Endometrial microvascular endothelial cells (primary cell): Measurements from ENCODE around the gene PITPNB. TPM values are rescaled to one million over a fixed set of nuclear protein-coding genes. Genes with fewer than 3 reads are reported as not detected.

Experiments used
- in situ Hi-C: cut with HindIII; loops from 2 replicates; pipeline ENCODE4 v1.10.0; 2017; ENCODE audit warnings: low sequenced_read_pairs, low pct_unique_long_range_greater_than_20kb; ENCODE audit errors: inconsistent ontology term
- total RNA-seq: library from RNA; depleted of rRNA; stranded (reverse); fragments of >200 nt; gene quantifications from one replicate; pipeline ENCODE4 v1.2.3, GENCODE V29; 2015; ENCODE audit errors: inconsistent ontology term

The PITPNB gene
- total RNA-seq = 51.8 TPM

GRCh38 chr22:27919222-27919941, at the start of gene PITPNB:
Gene PITPNB (minus strand): TSS chr22:27919256. CDS start chr22:27919191, 65 bp downstream.
- in situ Hi-C loops = no loop called here

- in situ Hi-C loops = no loop called here
Observed at GRCh38 chr22:27966168-27967064, 47.4 kb upstream of the PITPNB start.

GRCh38 chr22:27962268-27963044, 43.4 kb upstream of the PITPNB start:
- in situ Hi-C loops = no loop called here

GRCh38 chr22:27961680-27962079, 42.6 kb upstream of the PITPNB start:
- in situ Hi-C loops = no loop called here

GRCh38 chr22:27961182-27961581, 42.1 kb upstream of the PITPNB start:
- in situ Hi-C loops = no loop called here

- in situ Hi-C loops = no loop called here
Observed at GRCh38 chr22:27959335-27960090, 40.5 kb upstream of the PITPNB start.

- in situ Hi-C loops = no loop called here
Observed at GRCh38 chr22:27952779-27953178, 33.7 kb upstream of the PITPNB start.

- in situ Hi-C loops = no loop called here
Observed at GRCh38 chr22:27952091-27952490, 33.0 kb upstream of the PITPNB start.

- in situ Hi-C loops = no loop called here
Observed at GRCh38 chr22:27949421-27949820, 30.4 kb upstream of the PITPNB start.

GRCh38 chr22:27948569-27948968, 29.5 kb upstream of the PITPNB start:
- in situ Hi-C loops = no loop called here

GRCh38 chr22:27947448-27947847, 28.4 kb upstream of the PITPNB start:
- in situ Hi-C loops = no loop called here

- in situ Hi-C loops = no loop called here
Observed at GRCh38 chr22:27941143-27941542, 22.1 kb upstream of the PITPNB start.

- in situ Hi-C loops = no loop called here
Observed at GRCh38 chr22:27937453-27937852, 18.4 kb upstream of the PITPNB start.

GRCh38 chr22:27935897-27936296, 16.8 kb upstream of the PITPNB start:
- in situ Hi-C loops = no loop called here

- in situ Hi-C loops = no loop called here
Observed at GRCh38 chr22:27934069-27934468, 15.0 kb upstream of the PITPNB start.

- in situ Hi-C loops = no loop called here
Observed at GRCh38 chr22:27933186-27933983, 14.3 kb upstream of the PITPNB start.

- in situ Hi-C loops = no loop called here
Observed at GRCh38 chr22:27930331-27931060, 11.4 kb upstream of the PITPNB start.
